Tibial nerve (tissue), 4 donors: Measurements from ENCODE around the gene SGCB. TPM values are rescaled to one million over a fixed set of nuclear protein-coding genes. Genes with fewer than 3 reads are reported as not detected.

Experiments used
- DNase-seq, 2 donors: peaks; one replicate each; pipeline ENCODE4 v3.0.0-alpha.2; 2019; ENCODE audit warnings: low spot score in 2 of 2
- H3K27ac ChIP-seq, 4 donors: fragments of 200-600 bp; sonication (generic) in 3 of 4; one replicate each; pipeline ENCODE4 v1.5.1; 2017 to 2019; ENCODE audit warnings: mild to moderate bottlenecking in 1 of 4
- H3K27me3 ChIP-seq, 2 donors: fragments of 200-600 bp; sonication (generic) in 1 of 2; one replicate each; pipeline versions ENCODE4 v1.5.1 to v1.6.0; 2017 to 2019
- H3K36me3 ChIP-seq, 3 donors: fragments of 200-600 bp; sonication (generic); one replicate each; pipeline ENCODE4 v1.5.1; 2018 to 2019
- H3K4me1 ChIP-seq, 4 donors: fragments of 200-600 bp; sonication (generic) in 3 of 4; one replicate each; pipeline ENCODE4 v1.5.1; 2017 to 2019
- H3K4me3 ChIP-seq, 4 donors: fragments of 200-600 bp; sonication (generic) in 3 of 4; one replicate each; pipeline ENCODE4 v1.5.1; 2017 to 2019; ENCODE audit warnings: mild to moderate bottlenecking in 1 of 4, moderate library complexity in 1 of 4
- H3K9me3 ChIP-seq, 4 donors: fragments of 200-600 bp; sonication (generic) in 3 of 4; one replicate each; pipeline ENCODE4 v1.5.1; 2017 to 2019
- CTCF ChIP-seq, 5 experiments: fragments of 200-600 bp in 3 of 5; fragments of 450-650 bp in 2 of 5; sonication (generic) in 3 of 5; IDR thresholded peaks; one replicate each; pipeline ENCODE4 v1.5.1; 2016 to 2019; ENCODE audit warnings: antibody characterized with exemption in 5 of 5, mild to moderate bottlenecking in 3 of 5, moderate library complexity in 2 of 5
- EP300 ChIP-seq, 2 donors: sonication (generic); formaldehyde crosslinking; IDR thresholded peaks; one replicate each; pipeline ENCODE4 v1.6.1; 2017; ENCODE audit warnings: antibody characterized with exemption in 2 of 2, mild to moderate bottlenecking in 1 of 2
- POLR2A ChIP-seq, 2 donors: fragments of 450-650 bp; IDR thresholded peaks; one replicate each; pipeline ENCODE4 v1.6.1; 2017; ENCODE audit warnings: antibody characterized with exemption in 2 of 2, mild to moderate bottlenecking in 2 of 2, moderate library complexity in 2 of 2
- WGBS, 2 donors: methylation state at CpG; one replicate each; pipeline ENCODE4 v1.1.5; 2018; 5-methylcytosine and 5-hydroxymethylcytosine counted together
- total RNA-seq, 4 donors: library from RNA; depleted of rRNA; stranded (reverse); fragments of >200 nt; gene quantifications; one replicate each; pipeline ENCODE4 v1.1.0, GENCODE V29; 2016

Gene SGCB
- total RNA-seq, 4 donors from 2014 or later: 47.7 to 108 (median 73.4) TPM

DNA sequence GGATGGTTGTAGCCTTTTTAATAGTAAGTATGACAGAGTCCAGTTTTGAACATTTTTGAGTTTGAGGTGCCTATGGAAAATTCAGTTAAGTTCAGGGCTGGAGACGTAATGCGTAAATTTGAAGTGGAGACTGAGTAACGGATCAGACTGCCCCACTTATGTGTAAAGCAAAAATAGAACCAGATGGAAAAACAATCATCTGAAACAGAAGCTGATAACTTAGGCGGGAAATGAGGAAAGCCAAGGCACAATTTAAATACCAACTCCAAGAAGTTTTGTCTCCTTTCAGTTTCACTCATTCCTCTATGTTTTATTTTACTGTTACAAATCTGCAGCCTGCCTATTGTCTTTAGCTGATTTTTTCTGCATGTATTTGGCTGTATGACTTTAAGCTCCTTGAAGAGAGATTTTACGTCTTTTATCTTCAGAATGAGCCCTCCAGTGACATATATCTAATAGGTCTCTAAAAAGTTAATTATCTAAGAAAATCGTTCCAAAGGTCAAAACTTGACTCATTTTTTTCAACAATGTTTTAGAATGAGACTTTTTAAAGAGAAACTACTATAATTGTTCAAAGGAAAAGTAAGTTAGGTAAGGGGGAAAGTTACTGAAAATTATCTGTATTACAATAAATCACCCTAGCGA is 1.1 kb downstream of the SGCB start:
- 27 to 28% methylated on average over 7 of the region's 7 CpGs for WGBS, 2 donors
- peak overlapping the region; percentile 45 to 88 (median 70) for H3K27ac ChIP-seq

GRCh38 chr4:52035190-52035589 is 2.9 kb downstream of the SGCB start:
- H3K27me3 ChIP-seq: no peaks in the 10 kb centered on the region
- no peak overlapping the region for H3K27ac ChIP-seq
- no peak for DNase-seq
- no peaks in the 10 kb centered on the region for H3K9me3 ChIP-seq
- peaks cover 0 to 6% (median 0%) of the 10 kb centered on the region in 3 donors for H3K36me3 ChIP-seq
- no peak overlapping the region for H3K4me3 ChIP-seq
- TF ChIP-seq EP300 (IDR thresholded peaks at IDR 0.05) (no peak), POLR2A (IDR thresholded peaks at IDR 0.05) (no peak), CTCF (IDR thresholded peaks at IDR 0.05) (no peak)
- peaks cover 0 to 32% (median 0%) of the 10 kb centered on the region in 4 donors for H3K4me1 ChIP-seq
- 97 to 99% methylated on average over 2 of the region's 2 CpGs for WGBS, 2 donors

More for the DNA sequence above, 1.1 kb downstream of the SGCB start:
- no peak for DNase-seq
- no peak for TF ChIP-seq EP300 (IDR thresholded peaks at IDR 0.05)
- TF ChIP-seq CTCF (IDR thresholded peaks at IDR 0.05): no peak
- TF ChIP-seq POLR2A (IDR thresholded peaks at IDR 0.05): no peak
- Histone ChIP-seq H3K27me3 (no peaks in the 10 kb centered on the region), H3K9me3 (no peaks in the 10 kb centered on the region), H3K4me1 (peaks cover 0 to 32% (median 0%) of the 10 kb centered on the region in 4 donors), H3K4me3 (peak overlapping the region; percentile 56 to 91 (median 76)), H3K36me3 (peaks cover 0 to 1% (median 0%) of the 10 kb centered on the region in 3 donors)

DNA sequence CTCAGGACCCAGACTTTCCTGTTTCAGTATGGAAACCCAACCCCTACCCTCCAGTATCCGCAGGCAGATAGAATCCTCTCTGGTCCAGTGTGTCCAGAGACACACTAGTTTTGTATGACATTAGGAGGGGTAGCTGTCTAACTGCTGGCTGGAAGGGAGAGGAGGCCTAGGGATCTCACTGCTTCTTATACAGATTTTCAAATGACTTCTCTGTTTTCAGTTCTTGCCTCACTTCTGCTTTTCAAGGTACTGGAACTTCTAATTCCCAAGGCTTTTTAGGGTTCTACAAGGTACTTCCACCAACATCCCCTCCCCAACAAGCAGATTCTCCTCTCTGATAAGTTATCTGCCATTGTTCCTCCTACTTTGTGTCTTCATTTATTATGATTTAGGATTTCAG is 6.1 kb downstream of the SGCB start:
- no peaks in the 10 kb centered on the region for H3K9me3 ChIP-seq
- no peaks in the 10 kb centered on the region for H3K27me3 ChIP-seq
- no peak overlapping the region for H3K27ac ChIP-seq
- H3K4me3 ChIP-seq: no peak overlapping the region
- WGBS, 2 donors: 100% methylated on average over 1 of the region's 1 CpG
- TF ChIP-seq POLR2A (IDR thresholded peaks at IDR 0.05) (no peak), EP300 (IDR thresholded peaks at IDR 0.05) (no peak), CTCF (IDR thresholded peaks at IDR 0.05) (no peak)
- DNase-seq: no peak
- H3K4me1 ChIP-seq: peaks cover 0 to 28% (median 0%) of the 10 kb centered on the region in 4 donors
- peaks cover 0 to 28% (median 0%) of the 10 kb centered on the region in 3 donors for H3K36me3 ChIP-seq

DNA sequence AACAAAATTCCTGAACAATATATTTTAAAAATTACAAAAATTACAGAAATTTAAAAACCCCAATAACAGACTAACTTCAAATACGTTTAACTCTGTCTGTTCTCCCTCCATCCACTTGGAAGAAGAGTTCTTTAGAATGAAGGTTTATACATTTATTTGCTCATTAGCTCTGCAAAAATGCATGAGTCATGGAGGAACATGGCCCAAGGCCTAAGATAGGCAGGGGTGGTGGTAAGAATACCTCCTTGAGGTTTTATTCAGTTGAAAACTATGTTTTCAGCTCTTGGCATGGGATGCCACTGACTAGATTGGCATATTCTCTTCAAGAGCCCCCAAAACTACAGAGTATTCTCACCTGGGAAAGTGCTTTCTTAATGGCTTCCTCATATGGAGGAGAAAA is 9.1 kb downstream of the SGCB start:
- Histone ChIP-seq H3K4me3 (no peak overlapping the region), H3K4me1 (peaks cover 0 to 10% (median 0%) of the 10 kb centered on the region in 4 donors), H3K27ac (peak overlapping the region in 1 of 4 donors; percentile 32), H3K27me3 (no peaks in the 10 kb centered on the region), H3K9me3 (peaks cover 0 to 2% (median 0%) of the 10 kb centered on the region in 4 donors), H3K36me3 (peaks cover 0 to 50% (median 0%) of the 10 kb centered on the region in 3 donors)
- 55 to 62% methylated on average over 1 of the region's 1 CpG for WGBS, 2 donors
- TF ChIP-seq EP300 (IDR thresholded peaks at IDR 0.05) (no peak), POLR2A (IDR thresholded peaks at IDR 0.05) (no peak), CTCF (IDR thresholded peaks at IDR 0.05) (no peak)
- DNase-seq: no peak

- H3K4me1 ChIP-seq: no peaks in the 10 kb centered on the region
- H3K36me3 ChIP-seq: peaks cover 0 to 39% (median 0%) of the 10 kb centered on the region in 3 donors
- 84 to 86% methylated on average over 6 of the region's 6 CpGs for WGBS, 2 donors
- no peak for DNase-seq
- no peak within 1 kb of the TSS for H3K27ac ChIP-seq
- no peaks in the 10 kb centered on the region for H3K27me3 ChIP-seq
- H3K4me3 ChIP-seq: no peak within 1 kb of the TSS
- TF ChIP-seq POLR2A (IDR thresholded peaks at IDR 0.05) (no peak), CTCF (IDR thresholded peaks at IDR 0.05) (no peak)
- H3K9me3 ChIP-seq: no peaks in the 10 kb centered on the region
Measured at GRCh38 chr4:52019936-52020657, 18.0 kb downstream of the SGCB start, which contains the start of gene LRRC66. Gene LRRC66, minus strand, starts transcription at chr4:52020363. Its CDS starts 2,750 bp downstream, at chr4:52017613.
